DND-41 (cell line): Measurements from ENCODE around the gene TAAR6.
A peak's percentile ranks its signal among the peaks of the same experiment; 100 is the strongest.

Experiments used
- ATAC-seq: fragments of 200-7000 bp; cut with Tn5 transposase; 3 replicates; pipeline ENCODE4 v1.9.1; 2021; ENCODE audit warnings: low read depth; ENCODE audit not compliant: insufficient read depth
- DNase-seq: peaks from one replicate; pipeline ENCODE4 v3.0.0-alpha.2; 2020
- H2AFZ ChIP-seq: 2 replicates; pipeline ENCODE4 v1.6.0; 2012; ENCODE audit warnings: low read depth, low read length
- H3K27ac ChIP-seq: 2 replicates; pipeline ENCODE4 v1.5.1; 2012; ENCODE audit warnings: low read length, inconsistent platforms
- H3K27me3 ChIP-seq: fragments of 200-600 bp; sonication (generic); 2 replicates; pipeline ENCODE4 v1.6.0; 2012; ENCODE audit warnings: low read length, mild to moderate bottlenecking, inconsistent platforms; ENCODE audit not compliant: insufficient read depth, poor library complexity
- H3K36me3 ChIP-seq: 2 replicates; pipeline ENCODE4 v1.5.1; 2012; ENCODE audit warnings: low read length, inconsistent platforms; ENCODE audit not compliant: insufficient read depth
- H3K4me1 ChIP-seq: 2 replicates; pipeline ENCODE4 v1.5.1; 2012; ENCODE audit warnings: mild to moderate bottlenecking, low read length; ENCODE audit not compliant: insufficient read depth
- H3K4me2 ChIP-seq: 2 replicates; pipeline ENCODE4 v1.6.0; 2012; ENCODE audit warnings: mild to moderate bottlenecking, moderate library complexity, low read length, inconsistent platforms; ENCODE audit not compliant: insufficient read depth
- H3K4me3 ChIP-seq, 2 experiments: fragments of 200-600 bp in 1 of 2; shearing (Covaris generic) in 1 of 2; 2 replicates each; pipeline ENCODE4 v1.5.1; 2012 to 2016; ENCODE audit warnings: inconsistent platforms in 2 of 2, low read length in 2 of 2, mild to moderate bottlenecking in 2 of 2, low read depth in 1 of 2, moderate library complexity in 1 of 2
- H3K79me2 ChIP-seq: 2 replicates; pipeline ENCODE4 v1.6.0; 2012; ENCODE audit warnings: low read length, inconsistent platforms; ENCODE audit not compliant: insufficient read depth
- H3K9ac ChIP-seq: 2 replicates; pipeline ENCODE4 v1.6.0; 2012; ENCODE audit warnings: low read depth, mild to moderate bottlenecking, inconsistent platforms, low read length, moderate library complexity
- H3K9me3 ChIP-seq: 2 replicates; pipeline ENCODE4 v1.5.1; 2012; ENCODE audit warnings: low read length, moderate library complexity, mild to moderate bottlenecking, inconsistent platforms; ENCODE audit not compliant: insufficient read depth, severe bottlenecking
- H4K20me1 ChIP-seq: 2 replicates; pipeline ENCODE4 v1.6.0; 2012; ENCODE audit warnings: low read length; ENCODE audit not compliant: insufficient read depth
- EZH2 ChIP-seq: IDR thresholded peaks from 3 replicates; pipeline ENCODE4 v1.6.1; 2012; ENCODE audit warnings: borderline replicate concordance, low read depth, mild to moderate bottlenecking, moderate library complexity, low read length, inconsistent platforms; ENCODE audit not compliant: severe bottlenecking
- TF ChIP-seq, protein P1 (sequence below): IDR thresholded peaks from 2 replicates; pipeline ENCODE4 v1.5.1; 2012; ENCODE audit warnings: borderline replicate concordance, low read length, moderate library complexity, mild to moderate bottlenecking; ENCODE audit not compliant: poor library complexity, severe bottlenecking; ENCODE audit errors: extremely low read depth

The TAAR6 gene

DNA sequence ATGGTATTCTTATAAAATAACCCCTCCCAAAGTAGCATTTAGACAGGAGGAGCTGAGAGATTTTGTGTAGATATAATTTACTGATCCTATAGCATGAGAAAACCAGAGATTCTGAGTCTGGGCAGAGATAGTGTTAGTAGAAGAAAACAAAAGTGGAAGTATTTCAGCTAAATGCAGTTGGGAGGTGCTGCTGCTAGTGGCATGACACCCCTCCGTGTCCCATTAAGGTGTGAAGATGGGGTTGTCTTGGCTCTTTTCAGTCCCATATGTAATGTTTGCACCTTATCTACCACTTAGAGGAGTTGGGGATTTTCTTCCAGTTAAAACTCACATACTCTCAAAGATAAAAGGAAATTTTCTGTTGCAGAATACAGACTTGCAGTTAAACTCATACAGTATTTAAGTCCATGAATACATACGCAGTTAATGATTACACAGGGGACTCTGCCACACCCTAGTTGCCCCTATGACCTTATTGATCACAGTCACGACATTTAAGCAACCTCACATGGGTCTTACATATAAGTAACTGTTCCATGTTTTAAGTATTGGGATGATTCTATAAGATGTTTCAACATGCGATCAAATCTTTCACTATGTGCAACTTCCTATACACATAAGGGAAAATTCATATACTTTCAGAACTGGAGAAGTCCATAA lies 42.5 kb downstream of the TAAR6 start:
- ATAC-seq (no peak), DNase-seq (no peak)
- no peak overlapping the region for H2AFZ ChIP-seq
- no peaks in the 10 kb centered on the region for H3K79me2 ChIP-seq
- no peak overlapping the region for H3K4me3 ChIP-seq
- no peak overlapping the region for H3K4me2 ChIP-seq
- no peaks in the 10 kb centered on the region for H3K27me3 ChIP-seq
- H3K9ac ChIP-seq, result no peak overlapping the region
- no peaks in the 10 kb centered on the region for H4K20me1 ChIP-seq
- H3K9me3 ChIP-seq, result no peaks in the 10 kb centered on the region
- H3K27ac ChIP-seq, result no peak overlapping the region
- H3K4me1 ChIP-seq, result no peaks in the 10 kb centered on the region
- H3K36me3 ChIP-seq, result no peaks in the 10 kb centered on the region
- TF ChIP-seq, protein P1, sequence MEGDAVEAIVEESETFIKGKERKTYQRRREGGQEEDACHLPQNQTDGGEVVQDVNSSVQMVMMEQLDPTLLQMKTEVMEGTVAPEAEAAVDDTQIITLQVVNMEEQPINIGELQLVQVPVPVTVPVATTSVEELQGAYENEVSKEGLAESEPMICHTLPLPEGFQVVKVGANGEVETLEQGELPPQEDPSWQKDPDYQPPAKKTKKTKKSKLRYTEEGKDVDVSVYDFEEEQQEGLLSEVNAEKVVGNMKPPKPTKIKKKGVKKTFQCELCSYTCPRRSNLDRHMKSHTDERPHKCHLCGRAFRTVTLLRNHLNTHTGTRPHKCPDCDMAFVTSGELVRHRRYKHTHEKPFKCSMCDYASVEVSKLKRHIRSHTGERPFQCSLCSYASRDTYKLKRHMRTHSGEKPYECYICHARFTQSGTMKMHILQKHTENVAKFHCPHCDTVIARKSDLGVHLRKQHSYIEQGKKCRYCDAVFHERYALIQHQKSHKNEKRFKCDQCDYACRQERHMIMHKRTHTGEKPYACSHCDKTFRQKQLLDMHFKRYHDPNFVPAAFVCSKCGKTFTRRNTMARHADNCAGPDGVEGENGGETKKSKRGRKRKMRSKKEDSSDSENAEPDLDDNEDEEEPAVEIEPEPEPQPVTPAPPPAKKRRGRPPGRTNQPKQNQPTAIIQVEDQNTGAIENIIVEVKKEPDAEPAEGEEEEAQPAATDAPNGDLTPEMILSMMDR, result no peak
- TF ChIP-seq EZH2, result no peak

DNA sequence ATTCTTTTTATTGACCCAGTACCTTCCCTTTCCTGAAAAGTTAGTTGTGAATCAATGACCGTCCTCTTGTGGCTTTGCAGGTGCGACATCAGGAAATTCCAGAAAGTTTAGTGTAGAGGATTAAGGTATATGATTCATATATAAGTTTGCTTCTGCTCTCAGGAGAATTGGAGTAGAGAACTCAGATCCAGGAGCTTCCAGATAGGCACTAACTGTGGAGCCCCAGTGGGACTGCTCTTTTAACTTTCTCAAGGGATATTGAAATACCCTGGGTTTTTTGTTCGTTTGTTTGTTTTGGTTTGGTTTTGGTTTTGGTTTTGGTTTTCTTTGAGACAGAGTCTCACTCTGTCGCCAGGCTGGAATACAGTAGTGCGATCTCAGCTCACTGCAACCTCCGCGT lies 44.4 kb downstream of the TAAR6 start:
- no peak overlapping the region for H3K27ac ChIP-seq
- no peak for DNase-seq
- no peaks in the 10 kb centered on the region for H3K4me1 ChIP-seq
- no peaks in the 10 kb centered on the region for H3K36me3 ChIP-seq
- H2AFZ ChIP-seq, result no peak overlapping the region
- no peaks in the 10 kb centered on the region for H3K79me2 ChIP-seq
- 0 out of 3 replicates have a peak, but pooled peaks have one; percentile 35 for ATAC-seq
- no peak overlapping the region for H3K4me3 ChIP-seq
- H3K9me3 ChIP-seq, result no peaks in the 10 kb centered on the region
- TF ChIP-seq, protein P1, result no peak
- no peak for TF ChIP-seq EZH2
- H3K27me3 ChIP-seq, result no peaks in the 10 kb centered on the region
- no peak overlapping the region for H3K4me2 ChIP-seq
- H4K20me1 ChIP-seq, result no peaks in the 10 kb centered on the region
- H3K9ac ChIP-seq, result no peak overlapping the region

DNA sequence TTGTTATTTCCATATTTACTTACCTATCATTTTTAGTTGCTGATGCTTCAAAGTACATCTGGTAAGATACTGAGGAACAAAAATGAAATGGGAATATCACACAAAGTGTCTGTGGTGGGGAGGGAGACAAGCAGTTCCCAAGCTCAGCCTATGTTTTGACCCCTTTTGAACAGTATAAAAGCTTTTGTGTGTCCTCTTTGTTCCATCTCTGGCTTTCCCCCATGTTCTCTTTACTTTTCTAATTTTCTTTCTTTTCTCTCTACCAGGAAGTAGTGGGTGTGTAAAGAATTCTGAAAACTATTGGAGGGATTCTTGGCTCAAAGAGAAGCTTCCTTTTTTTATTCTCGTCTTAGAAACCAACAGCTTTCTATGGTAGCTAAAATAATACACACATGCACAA lies 46.6 kb downstream of the TAAR6 start:
- no peaks in the 10 kb centered on the region for H4K20me1 ChIP-seq
- H3K4me3 ChIP-seq, result no peak overlapping the region
- no peak for ATAC-seq
- H3K27me3 ChIP-seq, result no peaks in the 10 kb centered on the region
- no peaks in the 10 kb centered on the region for H3K4me1 ChIP-seq
- H3K27ac ChIP-seq, result no peak overlapping the region
- no peaks in the 10 kb centered on the region for H3K9me3 ChIP-seq
- no peaks in the 10 kb centered on the region for H3K79me2 ChIP-seq
- TF ChIP-seq, protein P1, result no peak
- no peak for TF ChIP-seq EZH2
- H3K4me2 ChIP-seq, result no peak overlapping the region
- no peak overlapping the region for H2AFZ ChIP-seq
- no peak overlapping the region for H3K9ac ChIP-seq
- no peak for DNase-seq
- no peaks in the 10 kb centered on the region for H3K36me3 ChIP-seq
